Embryonic facial prominence (tissue), 1 donor: ENCODE results near the gene SRMS.
"Not testable (repeated sequence)": the region's sequence is repeated elsewhere in the genome, so short reads cannot be mapped to it uniquely, and the experiment has no call there.

ENCODE experiments used
- DNase-seq: peaks from one replicate; pipeline ENCODE4 v3.0.0-alpha.2; 2016; ENCODE audit errors: extremely low spot score

SRMS gene

DNA sequence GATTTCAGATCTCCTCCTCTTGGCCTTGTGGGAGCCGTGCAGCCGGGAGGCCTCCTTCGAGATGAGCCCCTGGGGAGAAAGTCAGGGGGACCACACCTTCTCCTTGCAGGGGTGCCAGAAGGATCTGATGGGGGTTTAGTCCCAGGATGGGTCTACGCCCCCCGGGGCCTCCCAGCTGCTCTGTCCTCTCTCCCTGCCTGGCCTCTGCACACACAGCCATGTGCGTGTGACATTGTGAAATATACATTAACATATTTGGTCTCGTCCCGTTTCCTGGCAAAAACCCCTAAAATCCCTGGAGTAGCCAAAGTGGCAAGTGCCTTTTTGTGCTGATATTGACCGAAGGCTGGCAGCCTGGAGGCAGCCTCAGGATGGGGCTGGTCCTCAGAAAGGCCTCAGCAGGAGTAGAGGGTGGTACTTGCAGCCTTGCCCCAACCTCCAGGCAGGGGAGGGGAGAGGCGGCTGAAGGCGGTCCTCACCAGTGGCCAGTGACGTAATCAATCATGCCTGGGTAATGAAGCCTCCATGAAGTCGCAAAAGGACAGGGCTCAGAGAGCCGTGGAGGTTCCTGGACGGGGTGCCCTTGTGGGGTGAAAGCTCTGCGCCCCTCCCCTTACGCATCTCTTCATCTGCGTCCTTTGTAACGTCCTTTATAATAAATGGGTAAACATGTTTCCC lies 31.6 kb upstream of the SRMS start:
- no peak for DNase-seq

DNA sequence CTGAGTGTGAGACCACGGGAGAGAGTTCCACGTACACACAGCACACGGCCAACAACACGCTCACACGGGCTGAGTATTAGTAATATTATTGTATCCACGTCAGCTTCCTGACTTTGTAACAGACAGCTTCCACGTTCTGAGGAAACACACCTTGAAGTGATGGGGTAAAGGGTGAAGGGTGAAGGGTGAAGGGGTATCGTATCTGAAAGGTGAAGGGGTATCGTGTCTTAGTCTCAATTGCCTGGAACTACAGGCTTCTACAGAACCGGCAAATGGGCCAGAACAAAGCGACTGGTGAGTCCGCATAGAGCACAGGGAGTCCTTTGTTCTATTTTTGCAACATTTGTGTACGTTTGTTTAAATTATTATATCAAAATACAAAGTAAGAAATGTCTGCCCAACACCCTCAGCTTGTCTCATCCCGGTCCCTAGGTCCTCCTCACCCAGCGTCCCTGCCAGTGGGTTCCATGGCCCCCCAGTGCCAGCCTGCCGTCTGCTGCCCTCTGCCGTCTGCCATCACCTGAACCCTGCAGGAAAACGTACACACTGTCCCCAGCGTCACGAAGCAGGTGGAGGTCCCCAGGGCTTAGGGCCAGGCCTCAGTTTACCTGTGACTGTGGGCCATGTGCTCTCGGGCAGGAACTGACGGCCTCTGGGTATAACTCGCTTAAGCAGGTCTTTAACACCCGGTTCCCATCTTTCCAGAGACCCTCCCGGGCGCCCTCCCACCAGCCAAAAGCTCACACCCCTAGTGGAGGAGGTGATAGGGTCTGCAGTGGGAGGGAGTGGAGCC lies 30.9 kb upstream of the SRMS start:
- no peak for DNase-seq

DNA sequence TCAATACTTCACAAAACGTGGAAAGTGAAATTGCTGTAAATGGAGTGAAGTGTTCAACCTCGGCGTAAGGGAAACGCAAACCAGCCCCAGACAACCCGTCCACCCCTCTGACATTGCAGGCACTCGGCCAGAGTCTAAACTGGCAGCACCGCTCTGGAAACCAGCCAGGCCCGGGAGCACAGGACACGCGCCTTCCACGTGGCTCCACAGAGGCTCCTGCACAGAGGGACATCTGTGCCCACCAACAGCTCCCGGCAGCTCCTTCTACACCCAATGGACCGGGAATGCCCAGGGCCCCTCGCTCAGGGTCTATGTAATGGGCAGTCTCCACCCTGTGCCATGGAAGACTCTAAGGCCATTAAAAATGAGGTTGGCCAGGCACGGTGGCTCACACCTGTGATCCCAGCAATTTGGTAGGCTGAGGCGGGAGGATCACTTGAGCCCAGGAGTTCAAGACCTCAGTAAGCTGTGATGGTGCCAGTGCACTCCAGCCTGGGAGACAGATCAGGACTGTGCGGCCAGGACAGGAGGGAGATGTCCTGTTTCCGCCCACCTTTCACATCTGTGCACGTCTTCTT lies 29.9 kb upstream of the SRMS start:
- DNase-seq, result no peak

DNA sequence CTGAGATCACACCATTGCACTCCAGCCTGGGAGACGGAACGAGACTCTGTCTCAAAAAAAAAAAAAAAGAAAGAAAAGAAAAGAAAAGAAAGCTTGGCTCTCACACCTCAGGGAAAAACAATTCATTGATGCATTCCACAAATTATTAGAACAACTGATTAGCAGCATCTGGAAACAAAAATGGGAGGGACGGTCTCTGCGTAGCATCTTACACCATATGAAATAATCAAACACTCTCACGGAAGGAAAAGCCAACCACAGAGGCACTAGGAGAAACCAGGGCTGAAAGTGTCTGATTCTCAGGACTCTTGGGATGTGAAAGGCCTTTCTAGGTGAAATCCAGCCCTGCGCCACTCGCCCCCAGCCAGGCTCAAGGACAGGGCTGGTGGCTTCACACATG lies 28.8 kb upstream of the SRMS start:
- DNase-seq, result no peak

DNA sequence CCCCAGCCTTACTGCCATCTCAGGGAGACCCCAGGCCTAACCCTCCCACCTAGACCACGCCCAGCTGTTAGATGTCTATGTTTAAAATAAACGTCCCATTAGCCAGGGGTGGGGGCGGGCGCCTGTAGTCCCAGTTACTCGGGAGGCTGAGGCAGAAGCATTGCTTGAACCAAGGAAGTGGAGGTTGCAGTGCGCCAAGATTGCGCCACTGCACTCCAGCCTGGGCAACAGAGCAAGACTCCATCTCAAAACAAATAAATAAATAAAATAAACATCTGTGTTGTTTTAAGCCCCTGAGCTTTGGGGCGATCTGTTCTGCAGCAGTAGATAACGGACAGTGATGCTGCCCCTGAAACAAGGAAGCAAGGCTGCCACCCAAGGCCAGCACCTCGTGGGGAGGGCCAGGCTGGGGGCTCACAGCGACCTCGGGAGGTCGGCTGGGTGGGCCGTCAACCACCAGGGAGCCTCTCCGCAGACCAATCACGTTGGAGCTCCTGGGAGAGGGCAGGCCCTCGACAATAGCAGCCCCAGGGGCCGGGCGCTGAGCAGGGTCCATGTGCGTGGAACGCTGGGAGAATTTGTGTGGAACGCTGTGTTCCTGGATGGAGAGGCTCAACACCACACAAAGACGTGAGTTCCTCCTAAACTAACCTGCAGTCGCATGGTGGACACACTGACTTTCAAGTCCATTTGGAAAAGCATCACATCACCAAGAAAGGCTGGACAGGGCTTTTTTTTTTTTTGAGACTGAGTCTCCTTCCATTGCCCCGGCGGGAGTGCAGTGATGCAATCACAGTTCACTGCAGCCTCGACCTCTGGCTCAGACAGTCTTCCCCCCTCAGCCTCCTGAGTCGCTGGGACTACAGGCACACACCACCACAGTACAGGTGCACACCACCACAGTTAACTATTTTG lies 27.5 kb upstream of the SRMS start:
- no peak for DNase-seq

DNA sequence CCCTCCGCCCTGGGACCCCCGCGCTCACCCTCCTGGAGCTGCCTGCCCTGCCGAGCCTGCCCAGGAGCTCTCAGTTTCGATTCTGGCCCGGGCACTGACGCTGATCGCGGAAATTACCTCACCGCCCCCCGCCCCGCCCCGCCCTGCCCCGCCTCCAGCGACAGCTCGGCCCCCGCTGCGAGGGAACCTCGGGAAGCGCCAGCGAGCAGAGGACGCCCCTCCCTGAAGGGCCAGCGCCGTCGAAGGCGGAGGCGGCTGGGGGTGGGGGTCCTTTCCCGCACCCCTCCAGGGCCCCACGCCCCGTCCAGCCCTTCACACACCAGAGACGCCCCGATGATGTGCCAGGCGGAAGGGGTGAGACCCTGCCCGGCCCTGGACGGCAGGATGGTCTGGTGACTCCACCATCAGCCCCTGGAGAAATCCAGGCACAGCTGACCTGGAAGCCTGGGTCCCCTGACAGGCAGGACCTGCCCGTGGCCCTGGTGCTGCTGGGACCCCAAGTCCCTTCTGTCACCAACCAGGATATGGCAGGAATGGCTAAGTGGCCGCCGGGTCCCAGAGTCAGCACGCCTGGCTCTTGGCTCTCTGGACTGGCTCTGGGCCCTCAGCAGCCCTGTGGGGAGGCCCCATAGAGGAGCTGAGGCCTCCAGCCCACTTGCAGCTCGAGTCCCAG lies 26.7 kb upstream of the SRMS start, which contains the start of gene HELZ2:
Gene HELZ2, minus strand, starts transcription at position 84 of the 673 bp plus-strand sequence. CDS start 1,854 bp downstream, outside the sequence.
- no peak for DNase-seq

DNA sequence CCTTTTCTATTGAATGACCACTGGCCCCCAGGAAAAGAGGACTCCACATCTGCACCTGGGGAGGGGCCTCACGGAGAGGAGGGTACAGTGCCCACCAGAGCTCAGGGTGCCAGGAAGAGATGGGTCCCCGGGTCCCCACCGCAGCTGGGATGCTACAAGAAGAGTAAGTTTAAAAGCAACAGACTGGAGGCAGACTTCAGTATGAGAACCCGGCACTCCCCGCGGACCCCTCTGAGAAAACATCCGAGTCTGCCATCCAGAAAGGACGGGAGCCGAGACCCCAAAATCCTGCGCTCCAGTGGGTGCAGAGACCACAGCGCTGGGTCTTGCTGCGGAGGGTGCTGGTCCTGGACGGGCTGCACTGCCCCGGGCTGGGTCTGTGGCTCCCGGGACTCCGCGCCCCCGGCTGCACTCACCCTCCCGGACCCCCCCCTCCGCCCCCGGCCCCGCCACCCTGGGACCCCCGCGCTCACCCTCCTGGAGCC lies 26.1 kb upstream of the SRMS start:
- no peak for DNase-seq

DNA sequence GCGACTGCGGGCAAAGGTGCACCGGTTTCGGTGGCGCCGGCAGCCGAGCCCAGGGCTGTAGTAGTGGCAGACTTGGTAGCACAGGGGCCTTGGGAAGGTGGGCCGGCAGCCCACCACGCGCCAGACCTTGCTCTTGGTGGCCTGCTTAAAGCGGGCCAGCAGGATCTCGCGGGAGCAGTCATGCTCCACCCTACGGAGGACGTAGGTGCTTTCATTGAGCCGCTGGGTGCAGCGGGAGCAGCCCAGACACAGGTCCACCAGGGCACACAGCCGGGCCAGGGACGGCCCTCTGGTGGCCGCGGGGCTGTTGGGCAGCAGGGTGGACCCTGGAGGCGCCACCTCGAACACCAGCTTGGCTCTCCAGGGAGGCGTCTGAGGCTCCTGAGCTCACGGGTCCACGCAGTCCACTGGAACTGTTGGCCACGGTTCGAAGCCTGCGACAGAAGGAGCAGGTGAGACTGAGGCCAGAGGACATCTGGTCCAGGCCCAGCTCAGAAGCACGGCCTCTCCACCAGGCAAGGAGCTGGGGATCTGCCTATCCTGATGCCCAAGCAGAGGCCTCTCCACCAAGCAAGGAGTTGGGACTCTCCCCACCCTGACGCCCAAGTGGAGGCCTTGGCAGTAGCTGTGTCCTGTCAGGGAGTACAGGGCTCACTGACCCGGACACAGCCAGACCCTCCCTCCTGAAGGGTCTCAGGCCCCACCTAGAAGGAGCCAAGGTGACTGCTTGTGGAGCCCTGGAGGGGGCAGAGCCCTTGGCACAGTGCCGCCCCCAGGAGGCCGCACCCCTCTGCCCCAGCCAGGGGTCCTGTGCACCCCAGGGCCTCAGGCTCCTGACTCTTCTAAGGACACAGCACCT lies 25.5 kb upstream of the SRMS start:
- no peak for DNase-seq

DNA sequence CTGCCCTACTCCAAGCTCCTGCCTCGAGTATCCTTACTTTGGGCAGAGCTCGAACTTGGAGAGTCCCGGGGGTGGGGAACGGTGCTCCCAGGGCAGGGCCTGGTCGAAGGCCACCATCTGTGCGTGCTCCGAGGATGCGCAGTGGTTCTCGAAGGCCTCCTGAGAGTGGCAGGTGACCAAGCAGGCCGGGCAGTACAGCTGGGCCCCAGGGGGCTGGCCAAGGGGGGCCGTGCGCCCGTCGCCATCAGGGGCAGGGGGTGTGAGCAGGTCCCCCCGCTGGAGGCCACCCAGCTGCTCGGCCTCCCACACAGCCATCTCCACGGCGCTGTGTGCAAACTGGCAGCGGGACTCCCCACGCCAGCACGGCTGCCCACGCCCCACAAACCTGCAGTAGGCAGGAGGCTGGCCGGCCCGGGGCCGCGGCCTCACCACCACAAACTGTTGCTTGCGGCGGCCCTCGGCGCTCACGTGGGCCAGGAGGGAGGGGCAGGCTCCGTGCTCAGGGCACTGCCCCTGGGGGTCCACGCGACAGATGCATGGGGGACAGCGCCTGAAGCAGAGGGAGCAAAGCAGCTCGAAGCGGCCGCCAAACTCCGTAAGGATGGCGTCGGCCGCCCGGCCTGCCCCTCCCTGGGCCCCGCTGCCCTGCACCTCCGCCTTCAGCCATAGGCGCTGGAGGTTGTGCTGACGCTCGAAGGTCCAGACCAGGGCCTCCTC lies 24.7 kb upstream of the SRMS start:
- DNase-seq, result no peak

DNA sequence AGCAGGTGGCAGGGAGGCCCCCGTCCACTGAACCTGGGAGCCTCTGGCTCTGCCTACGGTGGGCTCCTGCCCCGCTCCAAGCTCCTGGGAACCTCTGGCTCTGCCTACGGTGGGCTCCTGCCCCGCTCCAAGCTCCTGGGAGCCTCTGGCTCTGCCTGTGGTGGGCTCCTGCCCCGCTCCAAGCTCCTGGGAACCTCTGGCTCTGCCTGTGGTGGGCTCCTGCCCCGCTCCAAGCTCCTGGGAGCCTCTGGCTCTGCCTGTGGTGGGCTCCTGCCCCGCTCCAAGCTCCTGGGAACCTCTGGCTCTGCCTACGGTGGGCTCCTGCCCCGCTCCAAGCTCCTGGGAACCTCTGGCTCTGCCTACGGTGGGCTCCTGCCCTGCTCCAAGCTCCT lies 23.5 kb upstream of the SRMS start:
- not testable (repeated sequence) for DNase-seq

DNA sequence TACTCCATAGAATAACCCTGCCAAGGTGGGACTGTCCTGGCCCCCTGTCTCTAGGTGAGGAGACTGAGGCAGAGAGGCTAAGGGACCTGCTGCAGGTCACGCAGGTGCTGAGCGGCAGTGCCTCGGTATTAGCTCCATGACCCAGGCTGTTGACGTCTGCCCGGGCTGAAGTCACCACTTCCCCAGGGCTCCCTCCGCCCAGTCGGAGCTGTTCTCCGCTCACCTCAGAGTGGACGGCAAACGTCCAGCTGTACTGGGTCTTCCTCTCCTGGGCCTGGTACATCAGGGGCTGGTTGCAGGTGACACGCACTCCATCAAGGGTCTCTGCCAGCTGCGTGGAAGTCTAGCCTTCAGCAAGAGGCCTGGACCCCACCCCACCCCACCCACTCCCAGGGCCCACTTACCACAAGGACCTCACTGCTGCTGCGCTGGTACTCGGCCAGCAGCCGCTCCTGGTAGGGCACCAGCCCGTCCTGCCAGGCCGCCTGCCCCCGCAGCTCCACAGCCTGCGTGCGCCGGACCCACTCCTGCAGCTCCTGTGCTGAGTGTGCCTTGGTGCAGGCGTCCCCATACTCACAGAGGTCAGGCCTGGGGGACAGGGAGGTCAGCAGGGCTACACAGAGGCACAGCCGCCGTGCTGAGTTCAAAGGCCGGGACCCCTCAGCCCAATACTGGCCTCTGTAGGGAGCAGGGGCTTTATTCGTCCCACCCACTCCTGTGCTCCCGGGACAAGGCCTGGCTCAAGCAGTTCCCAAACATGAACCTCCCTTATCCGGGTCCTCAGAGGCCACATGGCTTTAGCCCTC lies 22.9 kb upstream of the SRMS start:
- DNase-seq, result no peak

DNA sequence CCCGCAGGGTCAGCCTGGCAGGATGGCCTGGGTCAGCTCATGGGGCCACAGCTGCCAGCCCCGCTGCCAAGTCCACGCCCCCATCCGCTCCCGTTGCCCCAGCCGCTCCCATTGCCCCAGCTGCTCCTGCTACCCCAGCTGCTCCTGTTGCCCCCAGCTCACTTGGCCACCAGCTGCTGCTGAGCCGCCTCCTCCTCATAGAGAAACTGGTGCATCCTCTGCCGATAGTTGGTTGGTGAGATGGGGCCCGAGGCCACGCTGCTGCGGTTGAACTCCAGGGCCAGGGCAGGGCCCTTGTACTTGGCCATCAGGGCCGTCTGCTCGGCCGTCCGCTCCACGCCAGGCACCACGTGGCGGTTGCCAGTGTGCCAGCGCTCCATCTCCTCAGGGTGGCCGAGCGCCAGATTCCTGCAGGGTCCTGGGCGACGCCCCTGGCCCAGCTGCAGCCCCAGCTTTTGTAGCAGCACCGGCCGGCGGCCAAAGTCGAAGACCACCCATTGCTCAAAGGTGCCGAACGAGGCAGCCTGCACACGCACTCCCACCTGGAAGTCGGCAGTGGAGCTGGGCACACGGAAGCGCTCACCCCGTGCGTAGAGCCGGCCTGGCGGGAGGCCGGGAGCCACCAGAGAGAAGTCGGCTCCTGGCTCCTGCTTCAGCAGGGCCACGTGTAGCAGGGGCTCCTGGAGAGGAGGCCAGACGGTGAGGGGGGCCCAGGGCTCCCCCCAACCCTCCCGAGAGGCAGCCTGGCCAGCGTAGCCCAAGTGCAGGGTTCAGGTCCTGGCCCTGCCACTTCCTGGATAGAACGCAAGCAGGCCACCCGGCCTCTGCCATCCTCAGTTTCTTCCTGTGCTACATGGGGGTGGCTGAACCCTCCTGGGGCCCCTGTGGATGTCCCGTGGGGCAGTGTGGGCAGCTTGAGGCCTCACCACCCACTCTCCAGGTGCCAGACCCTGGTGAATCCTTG lies 21.7 kb upstream of the SRMS start:
- DNase-seq, result no peak

DNA sequence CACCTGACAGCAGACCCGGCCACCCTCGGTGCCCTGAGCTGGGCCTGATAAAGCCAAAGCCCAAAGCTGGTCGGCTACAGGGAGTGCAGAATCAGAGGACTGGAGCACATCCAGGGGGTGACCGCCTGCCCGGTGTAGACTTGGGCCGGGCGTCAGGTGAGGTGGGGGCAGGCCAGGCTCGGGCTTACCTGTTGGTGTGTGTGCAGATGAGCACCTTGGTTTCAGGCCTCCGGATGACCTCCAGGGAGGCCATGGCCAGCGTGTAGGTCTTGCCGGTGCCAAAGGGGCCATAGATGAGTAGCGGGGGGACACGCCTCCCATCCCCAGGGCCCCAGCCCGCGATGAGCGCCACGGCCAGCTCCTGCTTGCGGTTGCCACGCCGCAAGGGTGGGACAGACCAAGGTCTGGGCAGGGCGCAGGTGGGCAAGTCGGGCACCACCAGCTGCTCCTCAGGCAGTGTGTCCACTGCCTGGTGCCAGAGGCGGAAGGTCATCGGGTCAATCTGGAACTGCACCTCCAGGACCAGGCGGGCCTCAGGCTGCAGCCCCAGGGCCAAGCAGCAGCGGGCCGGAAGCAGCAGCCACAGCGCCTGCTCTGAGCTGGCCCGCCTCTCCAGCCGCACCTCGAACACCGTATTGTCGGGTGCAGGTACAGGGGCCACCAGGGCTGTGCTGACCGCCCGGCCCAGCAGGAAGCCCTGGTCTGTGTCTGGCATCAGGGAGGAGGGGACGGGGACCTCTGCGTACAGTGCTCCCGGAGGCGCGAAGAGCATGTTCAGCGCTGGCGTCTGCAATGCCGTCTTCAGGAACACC lies 20.8 kb upstream of the SRMS start:
- no peak for DNase-seq

DNA sequence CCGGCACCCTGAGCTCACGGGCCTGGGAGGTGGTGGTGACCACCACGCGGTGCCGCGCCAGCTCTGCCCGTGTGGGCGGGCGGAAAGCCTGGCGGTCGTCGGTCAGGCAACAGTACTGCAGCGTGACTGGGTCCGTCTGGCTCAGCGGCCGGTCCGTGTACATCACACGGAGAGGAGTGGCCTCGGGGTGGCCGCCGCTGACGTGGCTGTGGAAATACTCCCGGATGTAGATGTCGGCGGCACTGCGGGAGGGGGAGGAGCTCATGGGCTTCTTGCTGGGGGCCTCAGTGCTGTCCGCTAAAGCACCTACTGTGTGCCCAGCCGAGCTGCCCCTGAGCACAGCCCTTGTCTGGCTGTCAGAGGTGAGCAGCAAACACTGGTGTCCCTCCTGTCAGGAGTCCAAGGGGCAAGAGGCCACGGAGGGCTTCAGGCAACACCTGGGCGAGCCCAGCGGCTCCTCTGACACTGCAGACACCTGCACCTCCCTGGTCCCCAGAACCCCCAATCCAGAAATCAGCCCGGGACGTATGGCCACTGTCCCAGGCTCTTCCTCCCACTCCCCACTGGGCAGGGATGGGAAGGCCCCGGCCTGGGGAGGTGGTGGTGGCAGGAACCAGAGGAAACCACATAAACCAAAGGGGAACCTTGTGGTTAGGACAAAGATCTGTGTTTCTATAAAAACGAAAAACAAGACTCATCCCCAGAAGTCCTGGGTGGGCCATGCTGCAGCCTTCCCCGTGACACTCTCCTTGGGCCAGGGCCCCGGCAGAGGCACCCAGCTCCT lies 20.0 kb upstream of the SRMS start:
- DNase-seq, result no peak

DNA sequence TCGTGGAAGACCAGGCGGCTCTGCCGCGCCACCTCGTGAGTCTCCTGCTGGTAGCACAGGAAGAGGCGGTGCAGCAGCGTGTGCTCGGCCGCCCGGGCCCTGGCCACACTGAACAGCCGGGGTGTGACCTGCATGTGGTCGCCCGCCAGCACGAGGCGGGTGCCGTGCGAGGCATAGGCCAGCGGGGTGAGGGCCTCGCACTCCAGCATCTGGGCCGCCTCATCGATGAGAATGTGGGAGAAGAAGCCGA lies 19.5 kb upstream of the SRMS start:
- DNase-seq, result no peak
